OCI-M2 (cell line): ENCODE measurements around the gene CNGA3.
A peak's percentile ranks its signal among the peaks of the same experiment; 100 is the strongest.

ENCODE experiments used
- DNase-seq: peaks from one replicate; lab custom pipeline; 2025; ENCODE audit not compliant: unreplicated experiment; lab: John Stamatoyannopoulos, UW

CNGA3 gene

GRCh38 chr2:98376996-98377395 is 30.7 kb downstream of the CNGA3 start:
- DNase-seq, result no peak

GRCh38 chr2:98377544-98377943 is 31.3 kb downstream of the CNGA3 start:
- no peak for DNase-seq

DNA sequence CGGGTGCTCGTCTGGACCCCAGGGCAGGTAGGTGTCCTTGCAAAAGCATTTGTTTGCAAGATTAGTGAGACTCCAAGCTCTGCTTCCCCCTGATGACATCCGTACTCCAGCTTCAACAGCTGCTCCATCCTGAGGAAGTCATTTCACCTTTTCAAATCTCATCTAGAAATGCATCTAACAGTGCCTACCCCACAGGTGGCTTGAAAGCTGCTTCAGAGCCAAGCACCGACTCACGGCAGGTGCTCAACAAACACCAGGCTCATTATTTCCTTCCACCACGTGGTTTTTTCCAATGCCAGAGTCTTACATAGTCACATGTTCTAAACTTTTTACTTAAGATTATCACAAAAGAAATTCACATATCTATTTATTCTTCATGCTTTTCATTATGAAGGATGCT is 31.9 kb downstream of the CNGA3 start:
- no peak for DNase-seq

DNA sequence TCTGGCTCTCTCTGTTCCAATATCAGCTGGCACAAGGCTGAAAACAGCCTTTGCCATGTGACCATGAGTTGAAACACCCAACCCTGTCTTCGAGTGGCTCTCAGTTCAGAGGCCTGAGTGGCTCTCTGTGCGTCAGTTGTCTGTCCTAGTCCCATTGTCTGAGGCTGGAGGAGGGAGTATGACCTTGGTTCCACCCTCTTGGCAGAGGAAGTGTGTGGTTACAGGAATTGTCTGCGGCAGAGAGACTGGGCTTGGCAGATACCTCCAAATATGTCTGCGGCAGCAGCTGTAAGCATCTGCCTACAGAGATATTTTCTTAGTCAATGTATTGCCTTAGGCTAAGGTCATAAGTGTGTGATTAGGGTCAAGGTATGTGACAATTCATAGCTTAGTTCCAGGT is 32.6 kb downstream of the CNGA3 start:
- DNase-seq, result peak; percentile 26

GRCh38 chr2:98379311-98380202 is 33.3 kb downstream of the CNGA3 start:
- DNase-seq, result no peak

DNA sequence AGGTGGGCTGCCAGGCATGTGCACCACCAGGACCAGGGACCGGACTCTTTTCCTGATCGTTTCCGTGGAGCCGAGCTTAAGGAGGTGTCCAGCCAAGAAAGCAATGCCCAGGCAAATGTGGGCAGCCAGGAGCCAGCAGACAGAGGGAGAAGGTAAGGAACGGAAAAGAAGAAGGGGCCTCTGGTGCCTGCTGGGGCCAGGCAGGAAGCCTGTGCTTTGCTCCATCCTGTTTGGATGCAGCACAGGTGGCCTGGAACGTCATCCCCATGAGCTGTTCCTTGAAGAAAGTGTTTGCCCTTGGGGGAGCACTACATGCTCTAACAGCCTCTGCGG is 33.9 kb downstream of the CNGA3 start:
- no peak for DNase-seq

- DNase-seq, result no peak
Measured at GRCh38 chr2:98381494-98381893, 35.2 kb downstream of the CNGA3 start.

GRCh38 chr2:98382086-98382485 is 35.8 kb downstream of the CNGA3 start:
- no peak for DNase-seq

DNA sequence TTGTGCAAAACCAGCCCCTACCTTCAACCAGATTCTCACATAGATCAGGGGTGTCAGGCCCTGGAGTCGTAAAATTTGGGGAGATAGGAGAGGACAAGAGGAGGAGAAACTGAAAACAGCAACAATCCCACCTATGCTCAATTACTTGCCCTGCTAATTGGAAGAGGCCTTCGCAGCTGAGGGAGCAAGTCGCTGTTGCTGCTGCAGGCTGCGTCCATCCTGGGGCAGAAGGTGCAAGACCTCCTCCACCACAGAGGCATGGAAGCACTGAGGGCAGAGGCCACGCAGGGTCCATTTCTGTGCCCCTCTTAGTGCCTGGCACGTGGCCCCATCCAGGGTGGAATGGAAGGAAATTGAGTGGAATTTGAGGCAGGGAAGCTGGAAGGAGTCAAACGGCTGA is 36.5 kb downstream of the CNGA3 start:
- no peak for DNase-seq

DNA sequence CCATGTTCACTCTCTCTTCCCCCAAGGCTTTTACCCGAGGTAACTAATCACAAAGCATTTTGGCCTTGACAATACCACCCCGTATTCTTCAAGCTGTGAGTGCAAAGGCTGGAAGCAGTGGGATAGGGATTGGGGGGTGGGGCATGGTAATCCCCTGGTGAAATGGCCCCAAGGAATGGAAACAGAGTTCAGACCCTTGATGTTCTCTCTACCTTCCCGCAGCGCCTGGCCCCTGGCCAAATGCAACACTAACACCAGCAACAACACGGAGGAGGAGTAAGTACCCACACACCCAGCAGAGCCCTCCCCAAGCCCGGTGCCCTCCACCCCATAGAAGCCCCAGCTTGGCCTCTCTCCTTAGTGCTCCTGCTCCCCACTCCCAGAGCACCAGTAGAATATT is 36.9 kb downstream of the CNGA3 start:
- DNase-seq, result no peak

- peak; percentile 35 for DNase-seq
Measured at GRCh38 chr2:98385050-98385699, 38.9 kb downstream of the CNGA3 start.

- no peak for DNase-seq
Measured at GRCh38 chr2:98387478-98387877, 41.2 kb downstream of the CNGA3 start.

GRCh38 chr2:98388081-98388480 is 41.8 kb downstream of the CNGA3 start:
- no peak for DNase-seq

GRCh38 chr2:98388601-98389250 is 42.5 kb downstream of the CNGA3 start:
- DNase-seq, result no peak

DNA sequence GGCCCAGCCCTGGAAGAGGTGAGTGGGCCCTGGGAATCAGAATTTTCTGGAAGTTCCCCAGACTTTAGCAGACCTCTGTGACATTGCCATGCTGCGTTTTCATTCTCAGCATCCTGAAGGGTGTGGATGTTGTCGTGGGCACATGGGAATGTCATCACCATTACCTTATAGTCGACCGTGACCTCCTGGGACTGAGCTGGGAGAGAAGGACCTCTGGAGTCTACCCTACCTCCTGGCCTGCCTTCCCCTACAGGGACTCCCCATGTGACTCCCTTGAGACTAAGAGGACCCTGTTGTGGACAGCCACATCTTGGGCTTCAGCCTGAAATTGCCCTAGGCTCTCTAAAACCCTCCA is 43.0 kb downstream of the CNGA3 start:
- DNase-seq, result no peak

GRCh38 chr2:98390571-98391476 is 44.6 kb downstream of the CNGA3 start:
- no peak for DNase-seq

- no peak for DNase-seq
Measured at GRCh38 chr2:98391581-98392270, 45.5 kb downstream of the CNGA3 start.

DNA sequence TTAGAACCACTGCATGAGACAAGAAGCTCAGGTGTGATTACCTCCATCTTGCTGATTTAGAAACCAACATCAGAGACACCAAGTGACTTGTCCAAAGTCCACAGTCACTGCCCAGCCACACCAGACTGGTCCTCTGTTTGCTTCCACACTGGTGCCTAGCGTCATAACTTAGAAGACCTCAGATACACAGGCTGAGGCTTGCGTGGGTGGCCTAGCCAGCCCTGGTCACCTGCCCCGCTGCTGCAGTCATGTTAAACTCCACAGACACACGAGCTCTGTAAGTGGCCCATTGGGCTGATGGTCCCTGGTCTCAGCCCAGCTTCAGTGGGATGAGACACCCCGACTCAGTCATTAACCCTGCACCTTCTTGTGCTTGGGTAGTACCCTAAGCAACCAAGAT is 47.1 kb downstream of the CNGA3 start:
- no peak for DNase-seq

DNA sequence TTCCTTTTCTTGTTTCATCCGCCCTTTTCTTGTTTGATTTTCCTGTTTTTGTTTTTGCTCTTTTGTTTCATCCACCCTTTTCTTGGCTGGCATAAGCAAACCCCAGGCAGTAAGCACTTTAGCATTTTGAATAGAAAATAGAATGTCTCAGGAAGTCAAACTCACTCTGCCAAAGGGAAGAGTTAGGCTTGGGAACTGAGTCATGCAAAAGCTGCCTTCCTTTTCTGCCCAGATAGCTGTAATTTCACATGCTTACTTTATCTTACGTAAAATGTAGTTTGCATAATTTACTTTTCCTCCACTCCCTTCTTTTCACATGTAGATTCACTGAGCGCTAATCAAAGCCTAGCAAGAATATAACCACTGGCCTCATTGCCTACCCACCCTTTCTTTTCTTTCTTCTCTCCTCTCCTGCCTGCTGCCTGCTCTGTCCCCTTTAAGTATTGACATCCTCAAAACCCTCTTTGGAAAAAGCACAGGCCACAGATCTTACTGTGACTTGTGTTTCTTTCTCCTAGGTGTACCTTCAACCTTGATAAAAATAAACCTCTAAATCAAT is 48.4 kb downstream of the CNGA3 start:
- no peak for DNase-seq

GRCh38 chr2:98395977-98396376 is 49.7 kb downstream of the CNGA3 start:
- DNase-seq, result no peak
